ENCODE data around the gene GPSM1.

DNA sequence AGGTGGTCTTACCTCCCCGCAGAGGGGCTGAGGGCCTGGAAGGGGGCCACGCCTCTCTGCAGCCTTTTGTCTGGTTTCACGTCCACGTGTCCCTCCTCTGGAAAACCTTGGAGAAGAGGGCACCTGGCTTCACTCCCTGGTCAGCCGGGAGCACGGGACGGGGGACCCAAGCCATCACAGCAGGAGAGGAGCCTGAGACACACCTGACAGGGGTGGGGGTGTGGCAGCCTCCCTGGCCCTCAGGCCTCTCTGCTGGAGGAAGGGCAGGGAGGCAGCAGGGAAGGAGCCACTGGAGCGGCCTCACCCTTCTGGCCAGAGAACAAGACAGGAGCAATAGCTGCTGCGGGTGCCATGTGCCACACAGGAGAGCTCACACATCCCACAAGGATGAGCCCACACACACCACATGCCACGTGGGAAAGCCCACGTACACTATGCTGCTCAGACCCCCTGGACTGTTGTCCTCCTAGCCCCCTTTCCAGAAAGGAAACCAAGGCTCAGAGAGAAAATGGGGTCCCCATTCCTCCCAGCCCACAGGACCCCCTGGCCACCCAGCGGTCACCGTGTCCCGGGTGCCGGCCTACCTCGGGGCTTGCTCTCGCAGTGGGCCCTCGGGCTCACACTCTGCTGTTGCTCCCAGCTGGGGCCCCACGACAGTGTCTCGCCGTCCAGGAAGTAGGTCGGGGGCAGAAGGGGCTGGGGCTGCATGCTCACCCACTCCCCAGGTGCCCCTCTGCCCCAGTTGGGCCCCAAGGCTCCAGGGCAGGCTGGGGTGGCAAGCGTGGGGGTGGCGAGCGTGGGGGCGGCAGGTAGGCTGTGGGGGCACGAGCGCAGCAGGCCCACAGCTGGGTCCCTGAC is 41.6 kb upstream of the GPSM1 start:
- TF ChIP-seq, protein P1, sequence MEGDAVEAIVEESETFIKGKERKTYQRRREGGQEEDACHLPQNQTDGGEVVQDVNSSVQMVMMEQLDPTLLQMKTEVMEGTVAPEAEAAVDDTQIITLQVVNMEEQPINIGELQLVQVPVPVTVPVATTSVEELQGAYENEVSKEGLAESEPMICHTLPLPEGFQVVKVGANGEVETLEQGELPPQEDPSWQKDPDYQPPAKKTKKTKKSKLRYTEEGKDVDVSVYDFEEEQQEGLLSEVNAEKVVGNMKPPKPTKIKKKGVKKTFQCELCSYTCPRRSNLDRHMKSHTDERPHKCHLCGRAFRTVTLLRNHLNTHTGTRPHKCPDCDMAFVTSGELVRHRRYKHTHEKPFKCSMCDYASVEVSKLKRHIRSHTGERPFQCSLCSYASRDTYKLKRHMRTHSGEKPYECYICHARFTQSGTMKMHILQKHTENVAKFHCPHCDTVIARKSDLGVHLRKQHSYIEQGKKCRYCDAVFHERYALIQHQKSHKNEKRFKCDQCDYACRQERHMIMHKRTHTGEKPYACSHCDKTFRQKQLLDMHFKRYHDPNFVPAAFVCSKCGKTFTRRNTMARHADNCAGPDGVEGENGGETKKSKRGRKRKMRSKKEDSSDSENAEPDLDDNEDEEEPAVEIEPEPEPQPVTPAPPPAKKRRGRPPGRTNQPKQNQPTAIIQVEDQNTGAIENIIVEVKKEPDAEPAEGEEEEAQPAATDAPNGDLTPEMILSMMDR (IDR thresholded peaks at IDR 0.05), result no peak
- no peak for TF ChIP-seq POLR2A (IDR thresholded peaks at IDR 0.05)
